GM18511 (cell line): ENCODE results near the gene NAT14.
"Not testable (repeated sequence)": the region's sequence is repeated elsewhere in the genome, so short reads cannot be mapped to it uniquely, and the experiment has no call there.

Experiments used
- ATAC-seq: cut with Tn5 transposase; IDR thresholded peaks from one replicate; pipeline ENCODE4 v1.9.1; 2021; ENCODE audit warnings: mild to moderate bottlenecking, moderate library complexity; ENCODE audit not compliant: unreplicated experiment

The NAT14 gene

DNA sequence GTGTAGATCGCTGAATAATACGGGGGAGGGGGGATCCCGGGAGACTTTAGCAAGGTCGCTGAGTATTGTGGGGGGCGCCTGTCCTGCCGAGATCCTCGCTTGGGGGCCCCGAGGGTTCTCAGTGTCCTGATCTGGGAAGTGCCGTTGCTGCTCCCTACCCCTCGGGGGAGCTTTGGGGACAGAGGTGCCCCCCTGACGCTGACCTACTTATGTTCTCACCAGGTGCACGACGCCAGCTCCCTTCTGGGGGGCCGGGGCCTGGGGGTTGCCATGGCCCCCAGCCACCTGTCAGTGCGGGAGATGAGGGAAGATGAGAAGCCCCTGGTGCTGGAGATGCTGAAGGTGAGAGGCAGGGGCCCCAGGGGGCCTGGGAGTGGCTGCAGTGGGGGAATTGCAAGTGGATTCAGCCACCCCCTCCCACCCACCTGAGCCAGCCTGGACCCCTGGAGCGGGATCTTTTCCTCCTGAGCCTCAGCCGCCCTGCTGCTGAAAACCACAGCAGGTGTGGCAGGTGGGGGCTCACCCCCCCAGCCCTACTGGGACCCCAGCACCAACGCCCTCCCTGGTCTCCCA lies 537 bp downstream of the NAT14 start:
- ATAC-seq: no peak

DNA sequence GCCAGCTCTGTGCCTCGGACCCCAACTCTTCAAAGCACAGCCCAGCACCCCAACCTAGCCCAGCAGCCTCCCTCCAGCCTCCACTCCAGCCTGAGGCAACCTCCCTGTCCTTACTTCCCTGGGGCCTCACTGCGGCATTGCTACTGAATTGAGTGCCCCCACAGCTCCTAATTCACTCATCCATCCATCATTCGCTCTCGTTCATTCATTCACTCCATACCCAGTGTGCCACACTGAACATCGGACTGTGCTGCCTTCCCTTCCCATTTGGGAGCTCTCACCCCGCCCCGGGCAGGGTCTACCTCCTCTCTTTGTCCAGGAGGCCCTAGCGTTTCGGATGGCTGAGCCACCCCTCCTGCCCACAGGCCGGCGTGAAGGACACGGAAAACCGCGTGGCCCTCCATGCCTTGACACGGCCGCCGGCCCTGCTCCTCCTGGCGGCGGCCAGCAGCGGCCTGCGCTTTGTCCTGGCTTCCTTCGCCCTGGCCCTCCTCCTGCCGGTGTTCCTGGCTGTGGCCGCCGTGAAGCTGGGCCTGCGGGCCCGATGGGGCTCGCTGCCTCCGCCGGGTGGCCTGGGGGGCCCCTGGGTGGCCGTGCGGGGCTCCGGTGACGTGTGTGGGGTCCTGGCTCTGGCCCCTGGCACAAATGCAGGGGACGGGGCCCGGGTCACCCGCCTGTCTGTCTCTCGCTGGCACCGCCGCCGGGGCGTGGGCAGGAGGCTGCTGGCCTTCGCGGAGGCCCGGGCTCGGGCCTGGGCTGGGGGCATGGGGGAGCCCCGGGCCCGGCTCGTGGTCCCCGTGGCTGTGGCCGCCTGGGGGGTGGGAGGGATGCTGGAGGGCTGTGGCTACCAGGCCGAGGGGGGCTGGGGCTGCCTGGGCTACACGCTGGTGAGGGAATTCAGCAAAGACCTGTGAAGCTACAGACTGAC lies 1.3 kb downstream of the NAT14 start:
- ATAC-seq: no peak

DNA sequence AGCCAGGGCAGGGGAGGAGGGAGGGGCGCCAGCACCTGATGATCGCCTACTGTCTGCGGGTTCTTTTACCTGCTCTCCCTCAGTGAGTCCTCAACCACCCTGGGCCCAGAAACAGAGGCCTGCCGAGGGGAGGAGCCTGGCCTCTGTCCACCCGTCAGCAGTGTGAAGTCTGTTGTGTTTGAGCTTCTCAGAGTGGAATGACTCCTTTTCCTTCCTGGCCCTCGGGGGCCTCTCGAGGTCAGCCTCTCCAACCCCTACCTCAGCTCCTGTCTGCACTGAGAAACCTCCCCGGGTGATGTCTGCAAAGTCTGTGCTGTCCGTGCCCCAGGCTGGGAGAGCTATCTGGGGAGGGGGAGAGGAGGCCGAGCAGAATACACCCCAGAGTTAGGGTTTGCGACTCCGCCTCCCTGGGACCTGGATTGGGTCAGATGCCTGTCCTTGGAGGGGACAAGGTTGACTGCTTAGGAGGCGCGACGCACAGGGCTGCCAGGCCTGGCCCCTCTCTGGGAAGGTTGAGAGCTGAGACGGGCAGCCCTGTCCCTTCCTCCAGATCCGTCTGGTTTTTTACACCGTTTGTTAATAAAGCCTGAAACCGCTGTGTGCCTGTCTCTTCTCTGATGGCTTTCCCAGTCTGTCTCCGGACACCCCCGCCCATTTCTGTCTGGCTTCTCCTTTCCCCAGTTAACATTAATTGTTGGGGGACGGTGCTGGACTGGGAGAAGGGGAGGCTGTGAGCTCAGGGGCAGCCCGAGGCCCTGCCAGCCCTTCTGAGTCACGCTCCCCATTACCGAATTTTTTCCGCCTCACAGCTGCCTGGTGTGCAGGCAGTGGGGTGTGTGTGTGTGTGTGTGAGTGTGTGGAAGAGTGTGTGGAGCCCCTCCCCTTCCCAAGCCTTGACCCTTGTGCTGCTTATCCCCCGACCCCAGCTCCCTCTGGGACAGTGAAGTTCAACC lies 2.3 kb downstream of the NAT14 start:
- ATAC-seq: no peak

DNA sequence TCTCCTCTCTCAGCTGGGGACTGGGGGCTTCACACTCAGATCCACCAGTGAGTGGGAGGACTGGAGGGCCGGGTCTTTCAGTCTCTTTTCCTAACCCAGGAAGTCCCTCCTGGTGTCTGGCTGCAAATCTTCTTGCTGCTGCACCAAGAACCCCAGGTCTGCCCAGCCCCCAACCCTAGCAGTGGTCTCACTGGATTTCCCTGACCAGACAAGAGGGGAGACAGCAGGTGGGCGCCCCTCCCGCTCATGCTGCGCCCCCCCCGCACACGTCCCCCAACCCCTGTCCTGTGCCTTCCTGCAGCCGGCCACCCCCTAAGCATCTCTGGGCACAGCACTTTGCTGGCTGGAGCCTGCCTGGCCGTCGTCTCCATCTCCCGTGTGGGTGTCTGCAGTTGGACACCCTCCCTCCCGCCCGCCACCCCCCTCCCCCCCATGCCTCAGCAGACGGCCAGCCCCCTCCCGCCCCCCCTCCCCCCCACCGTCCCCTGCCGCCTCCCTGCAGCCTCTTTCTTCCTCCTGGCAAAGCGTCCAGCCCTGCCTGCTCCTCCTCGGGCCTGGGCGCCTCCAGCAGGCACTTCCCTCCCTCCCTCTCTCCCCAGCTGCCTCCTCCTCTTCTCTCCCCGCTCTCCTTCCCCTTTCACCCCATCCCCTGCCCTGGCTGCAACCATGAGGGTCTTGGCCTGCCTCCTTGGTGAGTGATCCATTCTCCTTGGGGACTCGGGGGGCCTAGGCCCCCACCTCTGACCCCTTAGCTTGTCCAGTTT lies 3.1 kb downstream of the NAT14 start, which contains the start of gene SSC5D:
SSC5D (plus strand) TSS at position 513 of the 764 bp plus-strand sequence; CDS start at position 667, 154 bp downstream.
- ATAC-seq: no peak

DNA sequence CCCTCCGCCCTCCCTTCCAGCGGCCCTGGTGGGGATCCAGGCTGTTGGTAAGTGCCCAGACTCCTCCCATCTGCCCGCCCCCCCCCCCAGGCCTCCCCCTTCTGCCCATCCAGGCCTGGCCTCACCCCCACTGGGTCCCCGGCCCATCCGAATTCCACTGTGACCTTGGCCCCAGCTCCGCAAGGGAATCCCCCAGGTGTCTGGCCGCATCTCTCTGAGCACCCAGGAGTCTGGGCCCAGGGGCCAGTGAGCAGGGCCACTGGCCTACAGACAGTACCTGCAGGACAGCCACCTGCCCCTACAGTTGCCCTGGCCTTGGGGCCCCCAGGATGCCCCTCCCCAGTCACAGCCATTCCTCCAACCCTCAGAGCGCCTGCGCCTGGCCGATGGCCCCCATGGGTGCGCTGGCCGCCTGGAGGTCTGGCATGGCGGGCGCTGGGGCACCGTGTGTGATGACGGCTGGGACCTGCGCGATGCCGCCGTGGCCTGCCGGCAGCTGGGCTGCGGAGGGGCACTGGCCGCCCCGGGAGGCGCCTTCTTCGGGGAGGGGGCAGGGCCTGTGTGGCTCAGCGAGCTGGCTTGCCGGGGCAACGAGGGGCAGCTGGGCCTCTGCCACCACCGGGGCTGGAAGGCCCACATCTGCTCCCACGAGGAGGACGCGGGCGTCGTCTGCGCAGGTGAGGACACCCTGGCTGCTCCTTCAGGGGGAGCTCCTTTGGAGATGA lies 4.2 kb downstream of the NAT14 start:
- no peak for ATAC-seq

DNA sequence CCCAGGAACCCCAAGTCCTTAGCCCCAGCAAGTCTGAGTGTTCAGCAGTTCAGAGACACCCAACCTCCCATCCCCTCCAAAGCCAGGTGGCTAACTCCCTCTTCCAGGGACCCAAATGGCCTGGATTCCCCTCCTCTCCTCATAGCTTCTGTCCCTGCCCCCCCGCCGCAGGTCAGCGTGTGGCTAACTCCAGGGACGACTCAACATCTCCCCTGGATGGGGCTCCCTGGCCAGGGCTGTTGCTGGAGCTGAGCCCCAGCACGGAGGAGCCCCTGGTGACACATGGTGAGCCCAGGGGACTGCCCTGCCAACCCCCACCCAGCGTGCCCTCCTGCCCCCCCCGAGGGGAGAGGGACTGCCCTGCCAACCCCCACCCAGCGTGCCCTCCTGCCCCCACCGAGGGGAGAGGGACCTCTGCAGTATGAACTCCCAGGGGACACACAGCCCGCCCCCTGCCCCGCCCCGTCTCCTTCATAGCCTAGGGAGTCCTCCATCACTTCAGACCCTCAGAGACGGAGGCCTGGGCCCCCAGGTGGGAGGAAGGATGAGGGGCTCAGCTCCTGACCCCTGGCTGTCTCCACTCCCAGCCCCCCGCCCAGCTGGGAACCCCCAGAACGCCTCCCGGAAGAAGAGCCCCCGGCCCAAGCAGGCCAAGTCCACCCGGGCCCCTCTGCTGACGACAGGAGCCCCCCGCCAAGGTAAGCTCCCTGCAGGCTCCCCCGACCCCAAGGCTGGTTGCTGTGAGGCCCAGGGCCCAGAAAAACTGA lies 4.9 kb downstream of the NAT14 start:
- ATAC-seq: no peak

DNA sequence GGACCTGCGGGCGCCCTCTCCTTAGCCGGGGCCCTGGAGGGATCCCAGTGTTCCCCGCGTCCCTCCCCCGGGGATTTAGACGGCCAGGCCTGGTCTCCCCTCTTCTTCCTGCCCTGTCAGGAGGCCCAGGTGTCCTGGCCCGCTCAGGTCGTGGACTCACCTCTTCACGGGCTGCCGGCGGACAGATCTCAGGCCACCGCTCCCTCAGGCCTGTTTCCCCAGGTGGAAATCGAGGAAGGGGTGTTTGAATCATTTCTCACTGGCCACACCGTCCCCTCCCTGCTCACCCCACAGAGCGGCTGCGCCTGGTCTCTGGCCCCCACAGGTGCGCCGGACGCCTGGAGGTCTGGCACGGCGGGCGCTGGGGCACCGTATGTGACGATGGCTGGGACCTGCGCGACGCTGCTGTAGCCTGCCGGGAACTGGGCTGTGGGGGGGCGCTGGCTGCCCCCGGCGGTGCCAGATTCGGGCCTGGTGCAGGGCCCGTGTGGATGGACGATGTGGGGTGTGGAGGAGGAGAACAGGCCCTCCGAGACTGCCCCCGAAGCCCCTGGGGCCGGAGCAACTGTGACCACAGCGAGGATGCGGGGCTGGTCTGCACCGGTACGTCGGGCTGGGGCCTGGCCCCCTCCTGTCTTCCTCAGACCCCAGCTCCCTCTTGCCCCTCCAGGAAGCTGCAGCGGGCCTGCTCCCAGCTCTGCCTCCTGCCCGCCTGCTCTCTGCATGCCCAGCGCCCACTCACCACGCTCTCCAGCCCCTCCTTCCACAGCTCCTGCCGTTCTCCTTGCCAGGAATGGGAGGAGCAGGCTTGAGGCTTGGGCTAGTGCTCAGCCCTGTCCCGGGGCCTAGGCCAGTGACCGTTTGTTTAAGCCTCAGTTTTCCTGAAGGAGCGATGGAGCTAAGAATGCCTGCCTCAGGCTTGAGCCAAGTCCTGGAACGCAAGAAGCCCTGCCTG lies 5.8 kb downstream of the NAT14 start:
- no peak for ATAC-seq

DNA sequence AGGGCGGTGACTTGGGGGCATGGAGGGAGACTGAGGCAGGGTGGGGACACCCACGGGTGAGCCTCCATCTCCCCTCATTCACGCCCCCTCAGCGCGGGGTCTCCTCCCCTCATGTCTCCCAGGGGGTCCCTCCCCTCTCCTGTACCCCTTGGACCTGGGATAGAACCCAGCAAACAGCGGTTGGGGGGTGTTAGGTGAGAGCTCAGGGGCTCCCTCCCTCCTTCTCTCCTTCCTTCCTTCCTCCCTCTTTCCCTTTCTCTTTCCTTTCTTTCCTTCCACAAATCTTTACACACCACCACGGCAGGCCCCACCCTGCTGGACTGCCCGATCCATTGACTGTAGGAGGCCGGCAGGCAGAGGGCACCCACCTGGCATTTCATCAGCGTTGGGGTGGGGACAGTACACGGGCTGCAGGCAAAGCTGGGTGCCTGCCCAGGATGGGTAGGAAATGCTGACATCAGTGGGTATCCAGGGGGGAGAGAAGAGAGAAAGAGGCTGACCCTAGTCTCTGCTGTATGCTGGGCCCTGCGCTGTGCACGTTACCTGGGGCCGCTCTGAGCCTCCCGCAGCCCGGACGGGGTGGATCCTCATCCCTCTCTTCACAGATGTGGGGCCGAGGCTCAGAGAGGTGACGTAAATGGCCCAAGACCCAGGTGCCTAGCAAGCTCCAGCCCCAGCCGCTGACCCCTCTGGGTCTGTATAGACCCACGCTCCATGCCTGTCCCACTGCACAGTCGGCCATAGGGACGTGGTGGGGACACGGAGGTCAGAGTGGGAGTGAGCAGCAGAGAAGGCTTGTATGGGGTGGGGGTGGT lies 6.8 kb downstream of the NAT14 start:
- ATAC-seq: no peak

DNA sequence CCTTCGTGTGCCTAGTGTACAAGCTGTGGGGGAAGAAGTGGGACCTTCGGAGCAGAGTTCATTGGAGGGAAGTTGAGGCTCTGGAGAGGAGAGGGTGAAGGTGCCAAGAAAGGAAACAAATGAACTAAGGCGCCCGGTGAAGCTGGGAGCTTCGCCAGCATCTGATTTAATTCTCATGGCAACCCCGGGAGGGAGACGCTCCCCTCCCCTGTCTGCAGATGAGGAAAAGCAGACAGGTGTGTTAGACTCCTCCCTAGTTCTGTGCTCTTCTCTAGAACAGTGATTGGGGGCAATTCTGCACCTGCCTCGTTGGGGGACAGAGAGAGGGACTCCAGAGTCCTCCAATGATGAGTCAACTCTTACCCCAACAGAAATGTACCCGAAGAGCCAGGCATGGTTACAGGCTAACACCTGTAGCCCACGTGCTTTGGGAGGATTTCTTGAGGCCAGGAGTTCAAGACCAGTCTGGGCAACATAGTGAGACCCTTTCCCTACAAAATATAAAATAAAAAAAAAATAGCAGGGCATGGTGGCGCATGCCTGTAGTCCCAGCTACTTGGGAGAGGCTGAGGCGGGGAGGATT lies 7.5 kb downstream of the NAT14 start:
- ATAC-seq: no peak

DNA sequence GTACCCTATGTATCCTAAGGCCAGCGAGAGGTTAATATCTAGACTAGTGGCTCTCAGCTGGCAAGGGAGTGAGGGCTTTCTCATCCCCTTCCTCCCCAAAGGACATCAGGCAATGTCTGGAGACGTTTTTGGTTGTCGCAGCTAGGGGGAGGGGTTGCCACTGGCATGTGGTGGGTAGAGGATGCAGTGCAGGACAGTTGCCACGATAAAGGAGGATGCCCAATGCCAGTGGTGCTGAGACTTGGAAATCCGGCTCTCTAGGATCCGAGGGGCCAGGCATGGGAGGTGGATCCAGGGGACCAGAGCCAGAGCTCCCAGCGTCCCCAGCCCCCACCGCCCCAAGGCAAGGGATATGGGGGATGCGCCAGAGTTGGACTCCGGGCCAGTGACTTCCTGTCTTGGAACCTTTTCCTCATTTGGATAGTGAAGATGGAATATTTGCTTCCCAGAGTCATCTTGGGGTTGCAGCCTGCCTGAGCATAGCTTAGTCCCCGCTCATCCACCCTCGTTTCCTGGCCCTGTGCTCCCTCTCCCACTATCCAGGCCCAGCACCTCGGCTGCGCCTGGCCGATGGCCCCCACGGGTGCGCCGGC lies 8.2 kb downstream of the NAT14 start:
- no peak for ATAC-seq

DNA sequence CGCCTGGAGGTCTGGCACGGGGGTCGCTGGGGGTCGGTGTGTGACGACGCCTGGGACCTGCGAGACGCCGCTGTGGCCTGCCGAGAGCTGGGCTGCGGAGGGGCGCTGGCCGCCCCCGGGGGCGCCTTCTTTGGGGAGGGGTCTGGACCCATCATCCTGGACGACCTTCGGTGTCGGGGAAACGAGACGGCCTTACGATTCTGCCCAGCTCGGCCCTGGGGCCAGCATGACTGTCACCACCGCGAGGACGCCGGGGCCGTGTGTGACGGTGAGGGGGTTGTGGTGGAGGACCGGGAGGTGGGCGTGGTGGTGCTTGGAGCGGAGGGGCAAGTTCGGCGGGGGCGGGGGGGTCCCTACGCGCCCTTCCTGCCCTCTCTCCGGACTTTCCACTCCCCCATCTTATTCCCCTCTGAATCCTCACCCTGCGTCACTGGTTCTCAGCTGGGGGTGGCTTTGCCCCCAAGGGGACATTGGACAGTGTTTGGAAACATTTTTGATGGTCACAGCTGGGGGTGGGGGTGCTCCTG lies 8.7 kb downstream of the NAT14 start:
- no peak for ATAC-seq

DNA sequence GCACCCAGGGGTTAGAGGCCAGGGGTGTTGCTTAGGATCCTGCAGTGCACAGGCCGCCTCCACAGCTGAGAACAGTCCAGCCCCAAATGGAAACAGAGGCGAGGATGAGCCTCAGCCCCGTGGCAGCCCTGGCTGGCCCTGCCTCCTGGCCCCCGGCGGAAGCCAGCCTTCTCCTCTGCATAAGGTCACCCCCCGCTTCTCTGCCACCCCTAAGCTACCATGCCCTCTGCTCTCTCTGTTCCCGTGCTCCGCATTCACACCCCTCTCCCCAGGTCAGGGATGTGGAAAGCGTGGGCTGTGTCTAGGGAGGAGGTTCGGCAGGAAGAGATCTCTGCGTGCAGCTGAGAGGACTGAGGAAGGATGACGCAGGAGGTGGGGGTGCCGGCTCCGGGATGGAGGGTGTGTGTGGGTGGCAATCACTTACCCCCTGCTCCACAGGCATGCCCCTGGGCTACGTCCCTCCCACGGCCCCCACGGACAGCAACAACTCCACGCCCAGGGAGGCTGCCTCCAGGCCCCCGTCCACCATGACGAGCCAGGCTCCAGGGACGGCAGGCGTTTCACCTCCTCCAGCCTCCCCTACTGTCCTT lies 9.3 kb downstream of the NAT14 start:
- ATAC-seq: no peak

DNA sequence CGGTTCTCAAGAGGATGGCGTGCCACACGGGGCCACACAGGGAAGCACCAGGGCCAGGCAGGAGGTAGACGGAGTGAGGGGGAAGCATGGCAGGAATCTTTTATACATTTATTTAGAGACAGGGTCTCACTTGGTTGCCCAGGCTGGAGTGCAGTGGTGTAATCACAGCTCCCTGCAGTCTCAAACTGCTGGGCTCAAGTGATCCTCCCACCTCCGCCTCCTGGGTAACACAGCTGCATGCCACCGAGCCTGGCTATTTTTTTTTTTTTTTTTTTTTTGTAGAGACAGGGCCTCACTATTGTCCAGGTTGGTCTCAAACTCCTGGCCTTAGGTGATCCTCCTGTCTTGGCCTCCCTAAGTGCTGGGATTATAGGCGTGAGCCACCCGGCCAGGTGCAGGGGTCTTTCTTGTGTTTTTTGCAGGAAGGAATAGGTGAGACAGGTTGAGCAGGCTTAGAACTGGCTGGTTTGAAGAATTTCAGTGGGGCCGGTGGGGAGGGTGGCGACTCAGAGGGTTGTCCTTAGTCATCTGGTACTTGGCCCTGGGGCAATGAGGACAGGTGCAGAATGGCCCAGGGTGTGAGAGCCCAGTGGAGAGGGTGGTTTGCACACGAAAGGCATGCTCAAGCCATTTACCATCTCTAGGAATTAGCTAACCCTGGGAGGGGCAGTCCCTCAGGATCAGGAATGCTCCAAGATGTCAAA lies 10.8 kb downstream of the NAT14 start:
- ATAC-seq: no peak

DNA sequence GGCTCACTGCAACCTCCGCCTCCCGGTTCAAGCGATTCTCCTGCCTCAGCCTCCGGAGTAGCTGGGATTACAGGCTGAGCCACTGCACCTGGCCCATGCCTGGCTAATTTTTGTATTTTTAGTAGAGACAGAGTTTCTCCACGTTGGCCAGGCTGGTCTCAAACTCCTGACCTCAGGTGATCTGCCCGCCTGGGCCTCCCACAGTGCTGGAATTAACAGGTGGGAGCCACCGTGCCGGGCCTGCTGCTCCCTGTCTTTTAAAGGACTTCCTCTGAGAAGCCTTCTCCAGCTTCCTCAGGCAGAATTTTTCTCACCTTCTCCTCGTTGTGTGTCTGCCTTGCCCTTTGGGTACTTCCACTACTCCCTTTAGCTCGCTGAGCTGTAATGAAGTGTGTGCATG lies 11.8 kb downstream of the NAT14 start:
- not testable (repeated sequence) for ATAC-seq

DNA sequence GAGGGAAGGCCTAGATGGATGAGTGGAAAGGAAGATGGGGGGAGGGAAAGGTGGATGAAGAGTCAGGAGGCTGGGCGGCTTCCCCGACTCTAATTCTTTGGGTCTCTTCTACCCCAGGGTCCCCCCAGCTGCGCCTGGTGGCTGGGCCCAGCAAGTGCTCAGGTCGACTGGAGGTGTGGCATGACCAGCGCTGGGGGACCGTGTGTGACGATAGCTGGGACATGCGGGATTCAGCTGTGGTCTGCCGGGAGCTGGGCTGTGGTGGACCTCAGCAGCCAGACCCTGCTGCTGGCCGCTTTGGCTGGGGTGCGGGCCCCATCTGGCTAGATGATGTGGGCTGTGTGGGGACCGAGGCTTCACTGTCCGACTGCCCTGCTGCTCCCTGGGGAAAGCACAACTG lies 12.8 kb downstream of the NAT14 start:
- ATAC-seq: no peak
